SH-SY5Y (cell line): ENCODE results near the gene CRABP2.

Experiments
- GATA2 ChIP-seq: IDR thresholded peaks from 2 replicates; pipeline ENCODE4 v1.6.1; 2011; ENCODE audit warnings: mild to moderate bottlenecking, low read depth, low read length
- GATA3 ChIP-seq: IDR thresholded peaks from 2 replicates; pipeline ENCODE4 v1.6.1; 2011; ENCODE audit warnings: low read depth, mild to moderate bottlenecking, low read length, moderate library complexity

- TF ChIP-seq GATA2: peak; percentile 51
- TF ChIP-seq GATA3: no peak
Observed at GRCh38 chr1:156704166-156704711, 1.1 kb downstream of the CRABP2 start.
